Subcutaneous adipose tissue (tissue), 4 donors: Measurements from ENCODE around the gene KRT37. TPM values are rescaled to one million over a fixed set of nuclear protein-coding genes. Genes with fewer than 3 reads are reported as not detected.

Experiments
- CTCF ChIP-seq: fragments of 450-650 bp; IDR thresholded peaks from one replicate; pipeline ENCODE4 v1.5.1; 2016; ENCODE audit warnings: low read depth, mild to moderate bottlenecking, control low read depth, antibody characterized with exemption, moderate library complexity
- total RNA-seq, 4 donors: library from RNA; depleted of rRNA; stranded (reverse); fragments of >200 nt; gene quantifications; one replicate each; pipeline ENCODE4 v1.1.0, GENCODE V29; 2016

The KRT37 gene
- total RNA-seq, 4 donors from 2014 or later: not detected

DNA sequence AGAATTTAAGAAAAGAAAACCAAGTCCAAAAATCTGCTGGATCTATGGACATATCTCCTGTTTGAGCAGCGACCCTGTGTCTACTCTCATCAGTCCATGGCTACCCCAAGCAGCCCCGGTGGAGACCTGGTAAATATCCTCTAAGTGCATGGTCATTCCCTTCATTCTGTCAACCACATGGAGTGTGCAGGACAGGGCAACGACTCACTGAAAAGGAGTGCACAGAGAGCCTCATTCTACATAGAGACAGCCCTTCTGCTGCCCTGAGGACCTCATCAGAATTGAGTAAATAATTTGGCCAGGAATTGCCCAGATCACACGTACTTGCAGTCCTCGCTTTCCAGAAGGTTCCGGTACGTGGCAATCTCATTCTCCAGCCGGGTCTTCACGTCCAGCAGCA, 13.4 kb upstream of the KRT37 start:
- no peak for TF ChIP-seq CTCF

DNA sequence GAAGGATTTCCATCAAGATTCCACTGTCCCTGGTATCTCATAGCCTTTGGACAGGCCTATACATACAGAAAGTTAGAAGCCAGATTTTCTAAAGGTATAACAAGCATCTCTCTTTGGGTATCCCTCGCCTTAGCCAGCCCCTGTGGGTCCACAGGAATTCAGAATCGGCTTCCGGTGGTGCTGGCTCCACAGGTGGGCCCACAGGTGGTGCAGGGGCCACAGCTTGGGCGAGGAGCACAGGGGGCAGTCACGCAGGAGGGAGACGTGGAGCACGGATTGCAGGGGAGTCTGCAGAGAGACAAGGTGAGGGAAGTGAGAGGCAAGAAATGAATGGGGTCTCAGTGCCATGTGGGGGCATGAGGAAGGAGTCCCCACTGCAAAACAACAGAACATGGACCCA, 12.9 kb upstream of the KRT37 start:
- no peak for TF ChIP-seq CTCF

GRCh38 chr17:41434415-41434814, 10.0 kb upstream of the KRT37 start:
- no peak for TF ChIP-seq CTCF

DNA sequence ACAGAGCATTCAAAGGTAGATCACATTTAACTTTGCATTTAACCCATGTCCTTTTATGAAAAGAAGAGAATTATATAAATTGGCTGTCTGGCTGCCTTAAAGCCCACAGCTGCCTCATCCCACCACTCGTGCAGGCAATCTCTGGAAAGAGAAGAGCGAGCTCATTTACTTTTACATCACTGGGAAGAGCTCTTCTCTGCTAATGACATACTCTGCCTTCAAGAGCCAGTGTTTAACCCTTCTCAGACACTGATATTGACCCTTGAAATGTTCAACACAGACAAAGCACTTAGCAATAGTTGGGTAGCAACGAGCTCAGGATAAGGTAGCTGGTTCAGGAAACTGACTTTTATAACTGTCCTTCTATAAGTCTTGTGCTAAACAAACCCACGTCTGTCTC, 9.6 kb upstream of the KRT37 start:
- TF ChIP-seq CTCF: no peak

DNA sequence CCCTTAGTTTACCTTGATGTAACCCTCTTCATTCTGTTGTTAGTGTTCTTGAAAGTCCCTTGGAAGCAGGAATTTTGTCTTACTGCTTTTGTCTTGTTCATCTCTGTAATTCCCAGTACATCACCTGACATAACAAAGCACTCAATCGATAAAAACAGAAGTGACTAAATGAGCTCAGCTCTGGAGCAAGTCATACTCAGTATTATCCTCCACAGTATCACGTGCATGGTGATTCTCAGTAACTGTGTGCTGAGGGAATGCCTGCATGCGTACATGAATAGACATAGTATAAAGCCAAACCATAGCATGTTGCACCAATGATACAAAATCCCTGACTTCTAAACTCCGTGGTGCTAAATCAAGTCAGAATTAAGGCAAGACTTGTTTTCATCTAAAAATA, 9.2 kb upstream of the KRT37 start:
- no peak for TF ChIP-seq CTCF

DNA sequence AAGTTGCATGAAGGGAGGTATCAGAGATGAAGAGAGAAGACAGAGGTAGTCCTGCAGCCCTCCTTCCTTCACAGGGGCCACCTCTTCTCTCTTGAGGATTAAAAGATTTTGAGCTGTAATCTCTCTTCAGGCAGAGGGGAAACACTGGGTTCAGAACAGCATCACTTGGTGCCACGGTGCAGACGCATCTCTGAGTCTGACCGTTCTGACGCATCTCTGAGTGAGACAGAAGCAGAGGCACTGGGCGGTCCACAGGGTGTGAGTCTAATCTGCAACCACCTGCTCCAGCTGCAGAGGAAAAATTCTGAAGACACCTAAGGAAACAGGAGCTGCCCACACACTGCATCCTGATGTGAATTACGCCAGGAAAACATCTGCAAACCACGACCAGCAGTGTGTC, 5.3 kb upstream of the KRT37 start:
- no peak for TF ChIP-seq CTCF

GRCh38 chr17:41428591-41429291, 4.4 kb upstream of the KRT37 start:
- no peak for TF ChIP-seq CTCF
